AG08395 (cell line): Measurements from ENCODE around the gene ZMYND12.
"Not testable (repeated sequence)": the region's sequence is repeated elsewhere in the genome, so short reads cannot be mapped to it uniquely, and the experiment has no call there.

ENCODE experiments used
- DNase-seq: peaks from one replicate; pipeline ENCODE4 v3.0.0; 2012; ENCODE audit warnings: mixed read lengths, low spot score

The ZMYND12 gene

GRCh38 chr1:42456010-42456753, at the start of gene ZMYND12, which contains the start of gene PPCS:
TSS of gene ZMYND12 (minus strand) at chr1:42456022. CDS start at chr1:42455997, 25 bp downstream.
TSS of gene PPCS (plus strand) at chr1:42456543. CDS start at chr1:42456566, 23 bp downstream.
- peak; percentile 80 for DNase-seq

GRCh38 chr1:42504535-42505128, 48.8 kb upstream of the ZMYND12 start:
- DNase-seq = no peak

- not testable (repeated sequence) for DNase-seq
These were observed 46.2 kb upstream of the ZMYND12 start for GRCh38 chr1:42502031-42502430.

DNA sequence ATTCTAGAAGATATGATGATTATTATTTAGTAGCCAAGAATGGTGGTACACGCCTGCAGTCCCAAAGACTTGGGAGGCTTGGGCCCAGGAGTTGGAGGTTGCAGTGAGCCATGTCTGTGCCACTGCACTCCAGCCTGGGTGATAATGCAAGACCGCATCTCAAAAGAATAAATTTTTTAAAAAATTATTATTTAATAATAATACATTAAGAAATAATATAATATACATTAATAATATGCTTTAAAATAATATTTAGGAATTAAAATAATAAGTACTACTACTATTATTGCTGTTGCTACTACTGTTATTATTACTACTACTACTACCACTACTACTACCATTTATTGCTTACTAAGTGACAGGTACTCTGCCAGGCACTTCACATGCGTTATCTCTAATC, 34.4 kb upstream of the ZMYND12 start:
- DNase-seq = no peak

DNA sequence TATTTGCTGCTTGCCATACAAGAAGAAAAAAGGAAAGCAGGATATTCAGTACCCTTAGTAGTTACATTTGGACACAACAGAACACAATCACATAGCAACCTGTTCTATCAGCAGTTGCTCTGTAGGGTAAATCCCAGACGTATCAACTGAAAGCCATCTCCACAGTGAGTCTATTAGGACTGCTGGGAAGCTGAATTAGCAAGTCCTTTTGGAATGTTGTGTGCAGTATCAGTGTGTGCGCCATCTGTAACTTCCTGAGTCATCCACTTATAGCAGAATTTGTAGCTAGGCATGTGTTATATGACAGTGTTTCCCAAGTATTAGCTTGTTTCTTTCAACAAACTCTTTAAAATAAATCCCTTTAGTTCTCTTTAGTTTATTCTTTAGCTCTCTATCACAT, 28.6 kb upstream of the ZMYND12 start:
- peak; percentile 83 for DNase-seq

DNA sequence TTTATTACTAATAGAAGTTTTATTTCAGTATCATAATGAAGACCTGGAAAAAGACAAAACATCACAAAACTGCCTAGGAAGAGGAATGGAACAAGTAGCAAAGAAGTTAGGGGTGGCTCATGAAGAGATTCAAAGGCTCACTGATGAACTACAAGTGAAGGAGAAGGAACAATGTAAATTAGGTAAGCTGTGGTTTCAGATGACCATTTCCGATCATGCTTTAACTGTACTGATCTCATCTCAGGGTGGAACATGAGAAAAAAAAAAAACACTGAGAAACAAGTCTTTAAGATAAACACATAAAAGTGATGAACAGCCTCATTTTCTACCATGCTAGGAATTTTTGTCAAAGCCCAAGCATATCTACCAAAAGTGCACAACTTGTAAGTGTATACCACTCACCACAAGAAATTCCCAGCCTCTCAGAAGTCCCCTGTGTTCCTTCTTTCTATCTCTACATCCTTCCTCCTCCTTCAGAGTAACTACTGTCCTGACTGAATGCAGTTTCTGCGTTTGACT, 26.9 kb upstream of the ZMYND12 start:
- DNase-seq = no peak

- no peak for DNase-seq
These were observed 25.1 kb upstream of the ZMYND12 start for GRCh38 chr1:42480921-42481320.

- no peak for DNase-seq
These were observed 23.8 kb upstream of the ZMYND12 start for GRCh38 chr1:42479621-42480020.

- no peak for DNase-seq
These were observed 22.0 kb upstream of the ZMYND12 start for GRCh38 chr1:42477775-42478174.

GRCh38 chr1:42477354-42477753, 21.5 kb upstream of the ZMYND12 start:
- DNase-seq = not testable (repeated sequence)

- DNase-seq = no peak
These were observed 20.8 kb upstream of the ZMYND12 start for GRCh38 chr1:42476605-42477004.

DNA sequence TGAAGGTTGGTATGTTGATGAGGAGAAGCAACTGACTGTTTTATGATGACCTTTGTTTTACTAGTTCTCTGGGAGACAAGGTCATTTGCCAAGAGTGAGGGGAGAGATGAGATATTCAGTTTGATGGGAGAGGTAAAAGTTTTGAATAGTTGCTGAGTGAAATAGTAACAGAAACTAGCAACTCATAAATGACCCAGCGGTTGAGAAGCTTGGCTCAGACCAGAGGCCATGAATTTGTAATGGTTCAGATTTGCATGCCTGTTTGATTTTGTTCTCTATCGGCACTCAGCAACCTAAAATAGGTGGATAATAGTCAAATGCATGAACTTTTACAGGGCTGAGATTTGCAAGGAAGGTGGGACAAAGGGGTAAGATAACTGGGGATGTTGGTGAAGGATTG, 13.9 kb upstream of the ZMYND12 start:
- no peak for DNase-seq

GRCh38 chr1:42466030-42466429, 10.2 kb upstream of the ZMYND12 start:
- DNase-seq = no peak

- no peak for DNase-seq
These were observed 8.1 kb upstream of the ZMYND12 start for GRCh38 chr1:42463921-42464320.

DNA sequence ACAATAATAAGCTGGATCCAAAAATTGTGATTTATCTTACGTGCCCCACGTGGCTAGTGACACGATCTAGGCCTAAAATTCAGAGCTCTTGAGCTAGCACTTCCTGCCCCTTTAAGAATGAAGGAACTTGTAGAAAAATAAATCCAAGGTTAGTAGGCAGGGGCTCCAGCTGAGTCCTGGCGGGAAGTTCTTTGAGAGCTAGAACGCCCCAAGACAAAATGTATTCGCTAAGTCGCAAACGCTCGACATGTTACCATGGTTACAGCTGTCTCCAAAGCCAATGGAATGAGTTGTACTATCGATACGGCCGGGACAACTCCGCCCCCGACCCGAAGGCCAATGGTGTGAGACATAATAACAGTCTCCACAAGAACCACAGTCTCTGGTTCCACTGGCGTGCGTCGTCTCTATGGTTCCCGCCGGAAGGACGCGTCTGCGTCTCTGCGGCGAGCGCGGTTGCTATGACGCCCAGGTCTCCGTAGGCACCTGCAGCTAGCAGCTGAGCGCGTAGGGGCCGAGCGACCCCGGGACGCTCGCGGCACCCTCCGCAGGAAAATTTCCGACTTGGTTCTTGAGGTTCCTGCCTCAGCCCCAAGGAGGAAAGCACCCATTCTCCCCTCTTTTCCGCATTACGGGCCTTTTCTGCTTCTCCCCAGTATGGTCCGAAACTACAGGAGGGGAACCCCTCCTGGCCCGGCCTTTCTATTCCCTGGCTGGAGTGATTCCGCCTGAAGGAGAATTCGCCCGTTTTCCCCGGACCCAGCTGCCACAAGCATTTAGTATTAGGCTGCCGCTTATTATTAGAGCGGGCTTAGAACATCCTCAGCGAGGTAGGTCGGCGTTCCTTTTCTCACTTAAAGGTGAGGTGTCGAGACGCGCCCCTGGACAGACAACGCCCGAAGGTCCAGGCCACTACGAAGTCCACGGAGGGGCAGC, 7.3 kb upstream of the ZMYND12 start, which contains the start of gene CCDC30:
Gene CCDC30 (plus strand): TSS at position 459 of the 936 bp plus-strand sequence. CDS start 17,266 bp downstream, outside the sequence.
- DNase-seq = peak; percentile 99

GRCh38 chr1:42461196-42461595, 5.4 kb upstream of the ZMYND12 start:
- no peak for DNase-seq

DNA sequence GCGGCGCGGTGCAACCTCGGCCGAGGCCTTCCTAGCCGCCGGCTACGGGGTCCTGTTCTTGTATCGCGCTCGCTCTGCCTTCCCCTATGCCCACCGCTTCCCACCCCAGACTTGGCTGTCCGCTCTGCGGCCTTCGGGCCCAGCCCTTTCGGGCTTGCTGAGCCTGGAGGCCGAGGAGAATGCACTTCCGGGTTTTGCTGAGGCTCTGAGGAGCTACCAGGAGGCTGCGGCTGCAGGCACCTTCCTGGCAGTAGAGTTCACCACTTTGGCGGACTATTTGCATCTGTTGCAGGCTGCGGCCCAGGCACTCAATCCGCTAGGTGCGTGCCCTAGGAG, 900 bp upstream of the ZMYND12 start:
- peak; percentile 55 for DNase-seq

- DNase-seq = no peak
These were observed 1.4 kb downstream of the ZMYND12 start for GRCh38 chr1:42454403-42454802.

GRCh38 chr1:42453386-42453785, 2.4 kb downstream of the ZMYND12 start:
- DNase-seq = no peak

DNA sequence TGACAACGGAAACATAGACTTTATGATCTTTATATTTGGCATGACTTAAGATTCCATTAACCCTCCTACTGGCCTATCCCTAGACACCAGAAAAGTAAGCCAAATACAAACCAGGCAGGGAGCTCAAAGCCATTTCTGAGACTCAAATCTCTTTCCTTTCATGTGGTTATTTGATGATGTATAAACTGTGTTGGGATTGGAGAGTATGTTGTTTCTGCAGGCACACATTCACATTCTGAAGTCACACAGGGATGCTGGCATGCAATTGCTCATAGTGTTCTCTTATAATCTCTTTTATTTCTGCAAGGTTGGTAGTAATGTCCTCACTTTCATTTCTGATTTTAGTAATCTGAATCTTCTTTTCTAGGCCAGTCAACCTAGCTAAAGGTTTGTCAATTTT, 5.8 kb downstream of the ZMYND12 start:
- DNase-seq = no peak

DNA sequence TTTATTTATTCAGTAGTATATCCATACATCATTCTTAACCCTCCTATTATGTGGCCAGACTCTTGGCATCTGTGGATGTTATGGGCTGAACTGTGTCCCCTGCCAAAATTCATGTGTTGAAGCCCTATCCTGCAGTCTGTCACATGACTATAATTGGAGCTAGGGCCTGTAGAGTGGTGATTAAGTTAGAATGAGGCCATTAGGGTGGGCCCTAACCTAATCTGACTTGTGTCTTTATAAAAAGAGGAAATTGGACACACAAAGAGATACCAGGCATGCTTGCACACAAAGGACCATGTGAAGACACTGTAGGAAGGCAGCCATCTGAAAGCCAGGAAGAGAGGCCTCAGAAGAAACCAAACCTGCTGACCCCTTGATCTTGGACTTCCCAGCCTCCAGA, 6.6 kb downstream of the ZMYND12 start:
- DNase-seq = no peak

- no peak for DNase-seq
These were observed 13.2 kb downstream of the ZMYND12 start for GRCh38 chr1:42442662-42443061.
